Caco-2 (cell line): ENCODE results near the gene SLC34A3. TPM values are rescaled to one million over a fixed set of nuclear protein-coding genes. Genes with fewer than 3 reads are reported as not detected.

Experiments
- BruUV-seq: library from RNA; stranded (reverse); fragments of 400-500 nt; replicated peaks from 2 replicates; lab custom pipeline; 2021; lab: Mats Ljungman, UMichigan
- CTCF ChIA-PET: fragments of 300-600 bp; sonication (Branson Sonifier 250); formaldehyde crosslinking; loops from one replicate; lab custom pipeline; 2022; ENCODE audit warnings: antibody characterized with exemption; lab: Charles Lee
- POLR2A ChIA-PET: fragments of 300-600 bp; sonication (Branson Sonifier 250); formaldehyde crosslinking; loops from one replicate; lab custom pipeline; 2022; ENCODE audit warnings: antibody characterized with exemption; lab: Charles Lee
- DNase-seq, 2 experiments: peaks; one replicate each; pipeline versions ENCODE4 v3.0.0 to v3.0.0-alpha.2; 2020 to 2022
- H3K27me3 ChIP-seq: replicated peaks from 2 replicates; pipeline ENCODE4 v1.6.0; 2011; ENCODE audit warnings: low read length; ENCODE audit not compliant: control insufficient read depth, insufficient read depth
- H3K36me3 ChIP-seq: 2 replicates; pipeline ENCODE4 v1.5.1; 2011; ENCODE audit warnings: low read length; ENCODE audit not compliant: control insufficient read depth, insufficient read depth
- H3K4me1 ChIP-seq: fragments of 250-450 bp; sonication (Bioruptor Pico); 2 replicates; pipeline ENCODE4 v1.5.1; 2020; ENCODE audit warnings: mild to moderate bottlenecking
- H3K4me3 ChIP-seq: 2 replicates; pipeline ENCODE4 v1.5.1; 2011; ENCODE audit warnings: low read depth, mild to moderate bottlenecking, control low read depth, low read length
- H3K9me3 ChIP-seq: fragments of 250-450 bp; sonication (Bioruptor Pico); 2 replicates; pipeline ENCODE4 v1.5.1; 2020; ENCODE audit warnings: mild to moderate bottlenecking, moderate library complexity
- H3K27ac Mint-ChIP-seq: one replicate; pipeline ENCODE4 v1.8.0; 2022; ENCODE audit warnings: mixed read lengths; ENCODE audit not compliant: unreplicated experiment
- H3K27me3 Mint-ChIP-seq: one replicate; pipeline ENCODE4 v1.8.0; 2022; ENCODE audit warnings: mixed read lengths; ENCODE audit not compliant: insufficient read depth, unreplicated experiment
- H3K36me3 Mint-ChIP-seq: one replicate; pipeline ENCODE4 v1.8.0; 2022; ENCODE audit warnings: mild to moderate bottlenecking, mixed read lengths; ENCODE audit not compliant: insufficient read depth, unreplicated experiment
- H3K4me1 Mint-ChIP-seq: one replicate; pipeline ENCODE4 v1.8.0; 2022; ENCODE audit warnings: low read depth, mixed read lengths; ENCODE audit not compliant: unreplicated experiment
- H3K4me3 Mint-ChIP-seq: one replicate; pipeline ENCODE4 v1.8.0; 2022; ENCODE audit warnings: mild to moderate bottlenecking, moderate library complexity, mixed read lengths; ENCODE audit not compliant: unreplicated experiment
- H3K9me3 Mint-ChIP-seq: one replicate; pipeline ENCODE4 v1.8.0; 2022; ENCODE audit warnings: mixed read lengths; ENCODE audit not compliant: unreplicated experiment
- intact Hi-C: fragments of 100-400 bp; cut with micrococcal nuclease; formaldehyde crosslinking; loops from one replicate; pipeline ENCODE4 v1.10.0; 2022; ENCODE audit not compliant: unreplicated experiment
- total RNA-seq: library from RNA; stranded (reverse); gene quantifications from 2 replicates; pipeline ENCODE4 v1.2.3, GENCODE V29; 2022
- TF ChIP-seq, protein P1 (sequence below), 2 experiments: fragments of 200-600 bp in 1 of 2; IDR thresholded peaks; 1 replicate in 1 of 2; 2 replicates in 1 of 2; pipeline versions ENCODE4 v1.5.1 to v1.8.0; 2011 to 2022; ENCODE audit warnings: antibody characterized with exemption in 1 of 2, control low read depth in 1 of 2, inconsistent platforms in 1 of 2, low read depth in 1 of 2, low read length in 1 of 2, mild to moderate bottlenecking in 1 of 2, moderate library complexity in 1 of 2; ENCODE audit not compliant: insufficient read depth in 1 of 2, severe bottlenecking in 1 of 2, unreplicated experiment in 1 of 2

The SLC34A3 gene
- total RNA-seq, 1 experiment from 2014 or later: not detected

DNA sequence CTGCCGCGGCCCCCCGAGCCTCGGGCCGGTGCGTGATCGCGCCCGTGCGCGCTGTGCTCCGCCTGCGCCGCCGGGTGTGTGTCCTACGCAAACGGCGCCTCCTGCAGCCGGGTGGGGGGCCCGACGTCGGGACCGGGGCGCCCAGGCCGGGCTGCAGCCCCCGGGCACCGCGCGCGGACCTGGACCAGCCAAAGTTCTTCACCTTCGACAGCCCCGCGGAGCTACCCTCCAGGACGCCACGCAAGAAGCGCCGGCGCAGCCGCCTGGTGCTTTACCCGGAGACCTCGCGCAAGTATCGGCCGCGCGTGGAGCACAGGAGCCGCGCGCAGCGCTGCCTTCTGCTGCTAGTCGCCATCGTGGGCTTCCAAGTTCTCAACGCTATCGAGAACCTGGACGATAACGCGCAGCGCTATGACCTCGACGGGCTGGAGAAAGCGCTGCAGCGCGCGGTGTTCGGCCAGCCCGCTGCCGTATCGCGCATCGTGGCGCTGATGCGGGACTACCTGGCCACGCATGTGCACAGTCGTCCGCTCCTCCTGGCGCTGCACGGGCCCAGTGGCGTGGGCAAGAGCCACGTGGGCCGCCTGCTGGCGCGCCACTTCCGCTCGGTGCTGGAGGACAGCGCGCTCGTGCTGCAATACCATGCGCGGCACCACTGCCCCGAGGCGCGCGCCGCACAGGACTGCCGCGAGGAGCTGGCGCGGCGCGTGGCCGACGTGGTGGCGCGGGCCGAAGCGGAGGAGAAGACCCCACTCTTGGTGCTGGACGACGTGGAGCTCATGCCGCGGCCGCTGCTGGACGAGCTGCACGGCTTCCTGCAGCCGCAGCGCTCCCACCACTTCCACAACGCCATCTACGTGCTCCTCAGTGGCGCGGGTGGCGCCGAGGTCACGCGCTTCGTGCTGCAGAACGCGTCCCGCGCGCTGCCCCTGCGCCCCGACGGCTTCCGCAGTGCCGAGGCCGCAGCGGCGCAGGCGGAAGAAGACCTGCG is 48.3 kb downstream of the SLC34A3 start:
- Histone ChIP-seq H3K27me3 (no peaks in the 10 kb centered on the region), H3K4me1 (no peaks in the 10 kb centered on the region), H3K4me3 (no peak overlapping the region), H3K36me3 (no peaks in the 10 kb centered on the region; the same call in 1 of the 2 replicates), H3K9me3 (0 out of 2 replicates have a peak, but pooled peaks cover 6% of the 10 kb centered on the region)
- TF ChIP-seq, protein P1, sequence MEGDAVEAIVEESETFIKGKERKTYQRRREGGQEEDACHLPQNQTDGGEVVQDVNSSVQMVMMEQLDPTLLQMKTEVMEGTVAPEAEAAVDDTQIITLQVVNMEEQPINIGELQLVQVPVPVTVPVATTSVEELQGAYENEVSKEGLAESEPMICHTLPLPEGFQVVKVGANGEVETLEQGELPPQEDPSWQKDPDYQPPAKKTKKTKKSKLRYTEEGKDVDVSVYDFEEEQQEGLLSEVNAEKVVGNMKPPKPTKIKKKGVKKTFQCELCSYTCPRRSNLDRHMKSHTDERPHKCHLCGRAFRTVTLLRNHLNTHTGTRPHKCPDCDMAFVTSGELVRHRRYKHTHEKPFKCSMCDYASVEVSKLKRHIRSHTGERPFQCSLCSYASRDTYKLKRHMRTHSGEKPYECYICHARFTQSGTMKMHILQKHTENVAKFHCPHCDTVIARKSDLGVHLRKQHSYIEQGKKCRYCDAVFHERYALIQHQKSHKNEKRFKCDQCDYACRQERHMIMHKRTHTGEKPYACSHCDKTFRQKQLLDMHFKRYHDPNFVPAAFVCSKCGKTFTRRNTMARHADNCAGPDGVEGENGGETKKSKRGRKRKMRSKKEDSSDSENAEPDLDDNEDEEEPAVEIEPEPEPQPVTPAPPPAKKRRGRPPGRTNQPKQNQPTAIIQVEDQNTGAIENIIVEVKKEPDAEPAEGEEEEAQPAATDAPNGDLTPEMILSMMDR (IDR thresholded peaks at IDR 0.05; ENCODE audit: insufficient read depth in 1 of 2, low read depth in 1 of 2, low read length in 1 of 2, severe bottlenecking in 1 of 2, unreplicated experiment in 1 of 2): no peak
- Mint-ChIP-seq H3K27ac (no peak overlapping the region), H3K36me3 (peaks cover 32% of the 10 kb centered on the region), H3K4me1 (no peaks in the 10 kb centered on the region), H3K4me3 (no peak overlapping the region), H3K9me3 (no peaks in the 10 kb centered on the region), H3K27me3 (no peaks in the 10 kb centered on the region)
- no TSS peak for BruUV-seq
- DNase-seq: no peak
- intact Hi-C loops: no loop called here
- ChIA-PET POLR2A (interaction anchor here (0.7 kb wide), 1 partner anchor 24 kb away, joined by 4 read pairs; no protein-coding TSS in a partner anchor), CTCF (interaction anchor here (0.6 kb wide), 1 partner anchor 309 kb away, joined by 3 read pairs; no protein-coding TSS in a partner anchor)

DNA sequence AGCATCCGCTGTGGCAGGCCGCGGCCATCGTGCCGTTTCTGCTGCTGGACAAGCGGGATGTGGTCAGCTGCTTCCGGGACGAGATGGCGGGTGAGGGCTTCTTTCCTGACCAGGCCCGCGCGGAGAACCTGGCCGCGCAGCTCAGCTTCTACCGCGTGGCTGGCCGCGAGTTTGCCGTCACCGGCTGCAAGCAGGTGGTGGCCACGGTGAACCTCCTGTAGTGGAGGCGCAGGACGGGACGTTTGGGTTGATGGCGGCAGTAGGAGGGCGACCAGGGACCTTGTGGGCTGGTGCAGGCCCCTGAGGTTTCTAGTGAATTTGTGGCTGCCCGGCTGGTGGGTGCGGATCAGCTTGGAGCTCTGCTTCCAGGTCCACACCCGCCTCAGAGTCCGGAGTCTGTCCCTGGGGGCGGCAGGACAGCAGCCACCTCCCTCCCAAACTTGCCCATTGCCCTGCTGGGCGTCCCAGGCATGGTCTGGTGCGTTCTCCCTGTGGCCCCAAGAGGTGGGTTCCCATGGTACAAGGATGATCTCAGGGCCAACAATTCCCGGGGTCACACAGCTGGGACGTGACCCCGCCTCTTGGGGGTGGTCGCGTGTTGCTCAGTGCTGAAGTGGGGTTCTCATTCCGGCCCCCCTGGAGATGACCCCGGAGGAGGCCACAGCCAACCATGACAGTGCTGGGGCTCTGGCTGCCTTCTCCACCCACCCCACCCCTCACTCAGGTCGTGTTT is 49.2 kb downstream of the SLC34A3 start:
- Histone ChIP-seq H3K9me3 (0 out of 2 replicates have a peak, but pooled peaks cover 6% of the 10 kb centered on the region), H3K4me3 (no peak overlapping the region), H3K27me3 (no peaks in the 10 kb centered on the region), H3K4me1 (no peaks in the 10 kb centered on the region), H3K36me3 (no peaks in the 10 kb centered on the region; the same call in 1 of the 2 replicates)
- intact Hi-C loops: no loop called here
- Mint-ChIP-seq H3K27ac (no peak overlapping the region), H3K36me3 (peaks cover 23% of the 10 kb centered on the region), H3K4me1 (no peaks in the 10 kb centered on the region), H3K27me3 (no peaks in the 10 kb centered on the region), H3K4me3 (no peak overlapping the region), H3K9me3 (no peaks in the 10 kb centered on the region)
- no TSS peak for BruUV-seq
- TF ChIP-seq, protein P1 (IDR thresholded peaks at IDR 0.05; ENCODE audit: insufficient read depth in 1 of 2, low read depth in 1 of 2, low read length in 1 of 2, severe bottlenecking in 1 of 2, unreplicated experiment in 1 of 2): no peak
- DNase-seq: no peak
- ChIA-PET POLR2A (interaction anchor here (0.7 kb wide), 1 partner anchor 23 kb away, joined by 4 read pairs; no protein-coding TSS in a partner anchor), CTCF (interaction anchor here (0.6 kb wide), 1 partner anchor 308 kb away, joined by 3 read pairs; no protein-coding TSS in a partner anchor)
